KMS-11 (cell line): ENCODE data around the gene TAF3.

Experiments used
- H2AFZ ChIP-seq: fragments of 200-600 bp; sonication (generic); 2 replicates; pipeline ENCODE4 v1.6.1; 2016; ENCODE audit warnings: antibody characterized with exemption, mixed run types, low read depth
- H3K27ac ChIP-seq: fragments of 200-600 bp; sonication (generic); 2 replicates; pipeline ENCODE4 v1.6.1; 2016; ENCODE audit warnings: mild to moderate bottlenecking, mixed run types
- H3K27me3 ChIP-seq: fragments of 200-600 bp; sonication (generic); 2 replicates; pipeline ENCODE4 v1.6.1; 2017; ENCODE audit warnings: mild to moderate bottlenecking, low read depth, mixed run types, moderate library complexity; ENCODE audit not compliant: insufficient read depth
- H3K36me3 ChIP-seq: fragments of 200-600 bp; sonication (generic); 2 replicates; pipeline ENCODE4 v1.6.1; 2017; ENCODE audit warnings: mild to moderate bottlenecking, mixed run types; ENCODE audit not compliant: insufficient read depth
- H3K4me1 ChIP-seq: fragments of 200-600 bp; sonication (generic); 2 replicates; pipeline ENCODE4 v1.6.1; 2016; ENCODE audit warnings: mild to moderate bottlenecking, low read depth, mixed run types; ENCODE audit not compliant: poor library complexity, severe bottlenecking
- H3K4me2 ChIP-seq: fragments of 200-600 bp; sonication (generic); 2 replicates; pipeline ENCODE4 v1.7.0; 2016; ENCODE audit warnings: mild to moderate bottlenecking, mixed run types
- H3K4me3 ChIP-seq: fragments of 200-600 bp; sonication (generic); IDR thresholded peaks from 2 replicates; pipeline ENCODE4 v1.6.1; 2017; ENCODE audit warnings: low read depth, low read length, mixed read lengths; ENCODE audit not compliant: insufficient read depth
- H3K79me2 ChIP-seq: fragments of 200-600 bp; sonication (generic); 2 replicates; pipeline ENCODE4 v1.6.1; 2016; ENCODE audit warnings: low read depth, mixed run types; ENCODE audit not compliant: insufficient read depth
- H3K9ac ChIP-seq: fragments of 200-600 bp; sonication (generic); 2 replicates; pipeline ENCODE4 v1.6.1; 2016; ENCODE audit warnings: mild to moderate bottlenecking, mixed run types
- H4K20me1 ChIP-seq: fragments of 200-600 bp; sonication (generic); 2 replicates; pipeline ENCODE4 v1.6.1; 2016; ENCODE audit warnings: mild to moderate bottlenecking, mixed run types; ENCODE audit not compliant: insufficient read depth
- CTCF ChIP-seq: fragments of 200-600 bp; sonication (generic); conservative IDR thresholded peaks from 2 replicates; pipeline ENCODE4 v1.6.1; 2017; ENCODE audit warnings: low read depth, mild to moderate bottlenecking, antibody characterized with exemption, low read length, moderate library complexity, mixed read lengths

TAF3 gene

DNA sequence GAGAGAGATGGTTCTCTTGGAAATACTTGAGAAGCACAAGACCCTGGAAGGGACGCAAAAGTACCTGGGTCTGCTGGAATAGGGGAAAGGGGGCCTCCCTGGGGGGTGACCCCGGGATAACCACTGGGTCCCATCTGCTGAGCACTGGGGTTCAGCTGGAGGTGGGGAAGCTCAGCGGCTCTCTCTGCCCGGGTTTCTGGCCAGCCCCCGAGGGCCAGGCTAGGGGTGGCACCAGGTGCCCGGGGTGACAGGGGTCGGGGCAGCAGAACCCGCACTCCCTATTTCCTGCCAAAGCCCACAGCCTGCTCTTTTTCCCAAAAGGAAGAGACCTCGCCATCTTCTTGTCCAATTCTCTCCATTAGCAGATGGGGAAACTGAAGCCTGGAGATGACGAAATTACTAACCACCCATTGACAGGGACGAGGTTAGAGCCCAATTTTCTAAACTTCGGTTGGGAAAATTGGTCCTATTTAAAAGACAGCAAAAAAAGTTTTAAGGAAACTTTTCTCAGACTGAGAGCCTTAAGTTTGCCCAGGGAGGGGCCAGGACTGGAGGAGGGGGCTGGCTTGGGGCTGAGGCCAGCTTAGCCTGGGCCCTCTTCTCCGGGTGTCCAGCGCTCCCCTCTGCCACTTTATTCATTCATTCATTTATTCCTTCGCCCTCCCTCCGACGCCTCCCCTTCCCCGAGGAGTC is 218.3 kb downstream of the TAF3 start:
- Histone ChIP-seq H3K9ac (no peak overlapping the region), H3K4me3 (no peak overlapping the region), H3K27ac (no peak overlapping the region), H3K79me2 (no peaks in the 10 kb centered on the region), H3K27me3 (no peaks in the 10 kb centered on the region), H3K4me1 (no peaks in the 10 kb centered on the region), H2AFZ (no peak overlapping the region), H4K20me1 (no peaks in the 10 kb centered on the region), H3K36me3 (no peaks in the 10 kb centered on the region), H3K4me2 (no peak overlapping the region)
- TF ChIP-seq CTCF = no peak

DNA sequence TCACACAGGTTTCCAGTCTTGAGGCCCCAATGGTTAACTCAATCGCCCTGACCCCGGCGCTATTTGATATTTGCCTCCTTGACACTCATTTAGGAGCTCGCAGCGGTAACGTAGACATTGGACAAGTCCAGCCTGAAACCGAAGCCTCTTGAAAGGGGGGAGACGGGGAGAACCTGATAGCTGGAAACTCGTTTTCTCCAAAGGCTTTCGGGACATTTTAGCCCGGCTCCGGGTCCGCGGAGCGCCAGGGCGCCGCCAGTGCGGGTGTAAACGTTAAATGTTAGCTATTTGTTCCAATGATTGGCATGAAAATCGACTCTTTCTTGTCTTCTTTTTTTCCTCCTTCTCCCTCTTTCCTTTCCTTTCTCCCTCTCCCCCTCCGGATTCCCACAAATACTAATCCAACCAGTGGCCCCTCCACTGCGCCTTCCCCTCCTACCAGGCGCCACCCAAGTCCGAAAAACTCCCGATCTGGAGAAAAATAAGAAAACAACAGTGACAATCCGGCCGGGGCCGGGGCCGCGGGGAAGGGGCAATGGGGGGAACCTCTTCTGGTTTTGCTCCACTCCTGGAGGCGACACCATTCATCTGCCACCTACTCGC is 219.0 kb downstream of the TAF3 start:
- no peak overlapping the region for H3K27ac ChIP-seq
- TF ChIP-seq CTCF = no peak
- H2AFZ ChIP-seq = no peak overlapping the region
- no peaks in the 10 kb centered on the region for H4K20me1 ChIP-seq
- no peak overlapping the region for H3K9ac ChIP-seq
- no peak overlapping the region for H3K4me3 ChIP-seq
- no peaks in the 10 kb centered on the region for H3K27me3 ChIP-seq
- H3K4me1 ChIP-seq = no peaks in the 10 kb centered on the region
- H3K4me2 ChIP-seq = no peak overlapping the region
- no peaks in the 10 kb centered on the region for H3K36me3 ChIP-seq
- H3K79me2 ChIP-seq = no peaks in the 10 kb centered on the region

DNA sequence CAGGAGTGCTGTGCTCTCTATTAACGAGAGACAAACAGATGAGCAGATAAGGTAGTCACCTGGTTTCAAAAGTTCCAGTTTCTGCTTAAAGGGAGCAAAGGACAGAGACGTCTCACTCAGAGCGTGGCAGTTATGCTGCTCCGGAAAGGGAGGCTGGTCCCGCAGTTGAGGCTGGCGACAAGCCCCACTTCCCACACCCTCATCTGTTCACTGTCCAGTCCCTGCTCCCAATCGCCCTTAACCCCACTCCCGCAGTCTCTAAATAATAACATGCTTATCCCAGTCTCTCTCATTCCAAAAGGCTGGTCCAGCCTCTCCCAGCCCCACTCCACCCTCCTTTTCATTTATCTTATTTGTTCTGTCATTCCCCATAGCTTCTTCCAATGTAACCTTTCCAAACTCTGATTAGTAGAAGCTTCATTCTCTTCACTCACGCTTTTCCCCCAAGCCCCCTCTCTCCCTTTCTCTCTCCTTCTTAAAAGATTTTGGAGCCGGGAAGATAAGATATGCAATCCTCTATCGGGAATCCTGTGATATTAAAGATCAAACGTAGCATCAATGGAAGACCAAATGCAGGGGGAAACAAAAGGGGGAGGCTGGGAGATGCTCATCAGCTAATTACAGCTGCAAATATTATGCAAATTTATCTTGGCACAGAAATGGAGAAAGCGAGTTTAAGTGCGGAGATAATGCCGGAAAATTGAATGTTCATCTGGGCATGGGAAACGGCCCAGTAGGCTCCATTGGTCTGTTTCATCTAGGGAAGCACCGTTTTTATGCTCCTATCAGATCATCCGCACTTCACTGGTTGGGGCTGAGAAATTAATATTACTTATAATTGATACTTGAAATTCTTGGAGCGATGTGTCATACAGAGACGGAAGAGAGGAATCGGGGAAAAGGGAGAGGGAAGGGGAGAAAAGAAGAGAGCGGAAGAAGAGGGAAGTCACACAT is 219.9 kb downstream of the TAF3 start:
- Histone ChIP-seq H3K79me2 (no peaks in the 10 kb centered on the region), H3K36me3 (no peaks in the 10 kb centered on the region), H2AFZ (no peak overlapping the region), H3K4me1 (no peaks in the 10 kb centered on the region), H3K4me3 (no peak overlapping the region), H3K9ac (no peak overlapping the region), H3K27me3 (no peaks in the 10 kb centered on the region), H3K27ac (no peak overlapping the region), H4K20me1 (no peaks in the 10 kb centered on the region), H3K4me2 (no peak overlapping the region)
- no peak for TF ChIP-seq CTCF

DNA sequence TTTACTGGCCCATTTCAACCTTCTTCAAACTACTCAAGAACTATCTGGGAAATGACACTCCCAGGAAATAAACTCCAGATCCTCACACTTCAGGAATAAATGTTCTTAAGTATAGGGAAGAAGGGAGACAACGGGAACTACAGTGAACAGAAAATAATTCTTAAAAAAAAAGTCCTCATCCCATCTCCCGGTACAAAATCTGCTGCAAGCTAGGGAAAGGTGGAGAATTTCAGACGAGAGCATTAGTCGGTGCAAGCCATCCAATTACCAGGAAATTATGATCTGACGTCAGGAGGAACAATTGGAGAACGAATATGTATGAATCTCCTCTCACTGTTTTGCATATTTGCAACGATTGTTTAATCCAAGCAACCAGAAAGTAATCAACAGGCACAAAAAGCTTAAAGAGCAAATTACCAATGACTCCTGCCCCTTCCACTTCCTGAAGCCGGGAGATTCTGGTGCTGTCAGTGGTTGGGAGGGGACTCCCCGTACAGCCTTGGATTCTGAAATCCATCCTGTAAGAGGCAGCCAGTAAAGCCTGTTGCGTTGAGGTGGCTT is 221.1 kb downstream of the TAF3 start:
- Histone ChIP-seq H3K27me3 (no peaks in the 10 kb centered on the region; the same call in 1 of the 2 replicates), H3K4me1 (no peaks in the 10 kb centered on the region), H3K4me2 (no peak overlapping the region), H3K9ac (no peak overlapping the region), H3K4me3 (no peak overlapping the region), H4K20me1 (no peaks in the 10 kb centered on the region), H3K36me3 (no peaks in the 10 kb centered on the region), H2AFZ (no peak overlapping the region), H3K27ac (no peak overlapping the region), H3K79me2 (no peaks in the 10 kb centered on the region)
- no peak for TF ChIP-seq CTCF
